NCI-H1417 (cell line): Measurements from ENCODE around the gene FSTL1.

Experiments
- DNase-seq, 3 experiments: peaks; one replicate each; lab custom pipeline; 2025; lab: John Stamatoyannopoulos, UW

FSTL1 gene

GRCh38 chr3:120450600-120451271 is at the start of gene FSTL1:
FSTL1 (minus strand) TSS chr3:120450992; CDS start chr3:120450746, 246 bp downstream.
- DNase-seq: peak in 2 of 3 experiments; percentile 71 to 73

- DNase-seq: no peak
Observed at GRCh38 chr3:120498556-120499346, 48.0 kb upstream of the FSTL1 start.

- DNase-seq: no peak
Observed at GRCh38 chr3:120497818-120498217, 47.0 kb upstream of the FSTL1 start.

GRCh38 chr3:120497336-120497735 is 46.5 kb upstream of the FSTL1 start:
- no peak for DNase-seq

GRCh38 chr3:120496278-120497002 is 45.6 kb upstream of the FSTL1 start:
- no peak for DNase-seq

- DNase-seq: no peak
Observed at GRCh38 chr3:120495809-120496208, 45.0 kb upstream of the FSTL1 start.

- no peak for DNase-seq
Observed at GRCh38 chr3:120492103-120492502, 41.3 kb upstream of the FSTL1 start.

- no peak for DNase-seq
Observed at GRCh38 chr3:120489421-120489820, 38.6 kb upstream of the FSTL1 start.

GRCh38 chr3:120488296-120488695 is 37.5 kb upstream of the FSTL1 start:
- DNase-seq: no peak

- no peak for DNase-seq
Observed at GRCh38 chr3:120487191-120487650, 36.4 kb upstream of the FSTL1 start.

- DNase-seq: no peak
Observed at GRCh38 chr3:120481081-120481480, 30.3 kb upstream of the FSTL1 start.

- no peak for DNase-seq
Observed at GRCh38 chr3:120477781-120478180, 27.0 kb upstream of the FSTL1 start.

- no peak for DNase-seq
Observed at GRCh38 chr3:120475722-120476377, 25.1 kb upstream of the FSTL1 start.

GRCh38 chr3:120473896-120474675 is 23.3 kb upstream of the FSTL1 start:
- no peak for DNase-seq

GRCh38 chr3:120473389-120473788 is 22.6 kb upstream of the FSTL1 start:
- DNase-seq: no peak

GRCh38 chr3:120472121-120472844 is 21.5 kb upstream of the FSTL1 start:
- DNase-seq: no peak

GRCh38 chr3:120471643-120472042 is 20.9 kb upstream of the FSTL1 start:
- no peak for DNase-seq

- DNase-seq: no peak
Observed at GRCh38 chr3:120470870-120471269, 20.1 kb upstream of the FSTL1 start.

- no peak for DNase-seq
Observed at GRCh38 chr3:120469882-120470301, 19.1 kb upstream of the FSTL1 start.

GRCh38 chr3:120469440-120469839 is 18.6 kb upstream of the FSTL1 start:
- no peak for DNase-seq
